ENCODE measurements around the gene HRH1.

DNA sequence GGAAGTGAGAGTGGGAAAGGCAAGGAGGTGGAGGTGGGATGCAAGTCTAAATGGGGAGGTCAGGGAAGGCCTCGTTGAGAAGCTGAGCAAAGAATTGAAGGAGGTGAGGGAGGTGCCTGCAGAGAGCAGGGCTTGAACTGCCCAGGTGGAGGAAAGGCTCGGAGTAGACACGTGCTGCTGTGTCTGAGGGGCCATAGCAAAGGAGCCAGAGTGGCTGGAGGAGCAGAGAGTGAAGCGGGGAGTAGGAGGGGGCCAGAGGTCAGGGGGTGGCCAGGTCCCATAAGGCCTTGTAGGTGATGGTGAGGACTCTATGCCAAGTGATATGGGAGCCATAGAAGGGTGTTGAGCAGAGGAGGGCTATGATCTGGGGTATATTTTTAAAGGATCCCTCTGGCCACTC, 21.4 kb upstream of the HRH1 start:
- TF ChIP-seq, protein P1, sequence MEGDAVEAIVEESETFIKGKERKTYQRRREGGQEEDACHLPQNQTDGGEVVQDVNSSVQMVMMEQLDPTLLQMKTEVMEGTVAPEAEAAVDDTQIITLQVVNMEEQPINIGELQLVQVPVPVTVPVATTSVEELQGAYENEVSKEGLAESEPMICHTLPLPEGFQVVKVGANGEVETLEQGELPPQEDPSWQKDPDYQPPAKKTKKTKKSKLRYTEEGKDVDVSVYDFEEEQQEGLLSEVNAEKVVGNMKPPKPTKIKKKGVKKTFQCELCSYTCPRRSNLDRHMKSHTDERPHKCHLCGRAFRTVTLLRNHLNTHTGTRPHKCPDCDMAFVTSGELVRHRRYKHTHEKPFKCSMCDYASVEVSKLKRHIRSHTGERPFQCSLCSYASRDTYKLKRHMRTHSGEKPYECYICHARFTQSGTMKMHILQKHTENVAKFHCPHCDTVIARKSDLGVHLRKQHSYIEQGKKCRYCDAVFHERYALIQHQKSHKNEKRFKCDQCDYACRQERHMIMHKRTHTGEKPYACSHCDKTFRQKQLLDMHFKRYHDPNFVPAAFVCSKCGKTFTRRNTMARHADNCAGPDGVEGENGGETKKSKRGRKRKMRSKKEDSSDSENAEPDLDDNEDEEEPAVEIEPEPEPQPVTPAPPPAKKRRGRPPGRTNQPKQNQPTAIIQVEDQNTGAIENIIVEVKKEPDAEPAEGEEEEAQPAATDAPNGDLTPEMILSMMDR (tag by site-specific recombination; IDR thresholded peaks at IDR 0.05): no peak
- TF ChIP-seq ZNF335 (tag by site-specific recombination; conservative IDR thresholded peaks at IDR 0.05) (no peak), ATF2 (tag by site-specific recombination; IDR thresholded peaks at IDR 0.05; ENCODE audit: low read depth) (no peak), ZFP3 (tag by site-specific recombination; IDR thresholded peaks at IDR 0.05; ENCODE audit: low read depth) (no peak), PRDM2 (tag by site-specific recombination; IDR thresholded peaks at IDR 0.05; ENCODE audit: borderline replicate concordance) (no peak), TSHZ1 (tag by site-specific recombination; IDR thresholded peaks at IDR 0.05; ENCODE audit: borderline replicate concordance) (no peak), ZNF501 (tag by site-specific recombination; IDR thresholded peaks at IDR 0.05) (no peak), ZNF354C (tag by site-specific recombination; IDR thresholded peaks at IDR 0.05; ENCODE audit: borderline replicate concordance, low read depth) (no peak), PRDM6 (tag by site-specific recombination; IDR thresholded peaks at IDR 0.05) (no peak), ZNF24 (tag by site-specific recombination; IDR thresholded peaks at IDR 0.05) (no peak), SETDB1 (IDR thresholded peaks at IDR 0.05; ENCODE audit: insufficient read length, low read length) (no peak)
- TF ChIP-seq, protein P2, sequence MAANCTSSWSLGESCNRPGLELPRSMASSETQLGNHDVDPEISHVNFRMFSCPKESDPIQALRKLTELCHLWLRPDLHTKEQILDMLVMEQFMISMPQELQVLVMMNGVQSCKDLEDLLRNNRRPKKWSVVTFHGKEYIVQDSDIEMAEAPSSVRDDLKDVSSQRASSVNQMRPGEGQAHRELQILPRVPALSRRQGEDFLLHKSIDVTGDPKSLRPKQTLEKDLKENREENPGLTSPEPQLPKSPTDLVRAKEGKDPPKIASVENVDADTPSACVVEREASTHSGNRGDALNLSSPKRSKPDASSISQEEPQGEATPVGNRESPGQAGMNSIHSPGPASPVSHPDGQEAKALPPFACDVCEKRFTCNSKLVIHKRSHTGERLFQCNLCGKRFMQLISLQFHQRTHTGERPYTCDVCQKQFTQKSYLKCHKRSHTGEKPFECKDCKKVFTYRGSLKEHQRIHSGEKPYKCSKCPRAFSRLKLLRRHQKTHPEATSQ (tag by site-specific recombination; IDR thresholded peaks at IDR 0.05): no peak
- TF ChIP-seq, protein P3, sequence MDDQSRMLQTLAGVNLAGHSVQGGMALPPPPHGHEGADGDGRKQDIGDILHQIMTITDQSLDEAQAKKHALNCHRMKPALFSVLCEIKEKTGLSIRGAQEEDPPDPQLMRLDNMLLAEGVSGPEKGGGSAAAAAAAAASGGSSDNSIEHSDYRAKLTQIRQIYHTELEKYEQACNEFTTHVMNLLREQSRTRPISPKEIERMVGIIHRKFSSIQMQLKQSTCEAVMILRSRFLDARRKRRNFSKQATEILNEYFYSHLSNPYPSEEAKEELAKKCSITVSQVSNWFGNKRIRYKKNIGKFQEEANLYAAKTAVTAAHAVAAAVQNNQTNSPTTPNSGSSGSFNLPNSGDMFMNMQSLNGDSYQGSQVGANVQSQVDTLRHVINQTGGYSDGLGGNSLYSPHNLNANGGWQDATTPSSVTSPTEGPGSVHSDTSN (CRISPR knock-in tag; IDR thresholded peaks at IDR 0.05): no peak
- TF ChIP-seq, protein P4, sequence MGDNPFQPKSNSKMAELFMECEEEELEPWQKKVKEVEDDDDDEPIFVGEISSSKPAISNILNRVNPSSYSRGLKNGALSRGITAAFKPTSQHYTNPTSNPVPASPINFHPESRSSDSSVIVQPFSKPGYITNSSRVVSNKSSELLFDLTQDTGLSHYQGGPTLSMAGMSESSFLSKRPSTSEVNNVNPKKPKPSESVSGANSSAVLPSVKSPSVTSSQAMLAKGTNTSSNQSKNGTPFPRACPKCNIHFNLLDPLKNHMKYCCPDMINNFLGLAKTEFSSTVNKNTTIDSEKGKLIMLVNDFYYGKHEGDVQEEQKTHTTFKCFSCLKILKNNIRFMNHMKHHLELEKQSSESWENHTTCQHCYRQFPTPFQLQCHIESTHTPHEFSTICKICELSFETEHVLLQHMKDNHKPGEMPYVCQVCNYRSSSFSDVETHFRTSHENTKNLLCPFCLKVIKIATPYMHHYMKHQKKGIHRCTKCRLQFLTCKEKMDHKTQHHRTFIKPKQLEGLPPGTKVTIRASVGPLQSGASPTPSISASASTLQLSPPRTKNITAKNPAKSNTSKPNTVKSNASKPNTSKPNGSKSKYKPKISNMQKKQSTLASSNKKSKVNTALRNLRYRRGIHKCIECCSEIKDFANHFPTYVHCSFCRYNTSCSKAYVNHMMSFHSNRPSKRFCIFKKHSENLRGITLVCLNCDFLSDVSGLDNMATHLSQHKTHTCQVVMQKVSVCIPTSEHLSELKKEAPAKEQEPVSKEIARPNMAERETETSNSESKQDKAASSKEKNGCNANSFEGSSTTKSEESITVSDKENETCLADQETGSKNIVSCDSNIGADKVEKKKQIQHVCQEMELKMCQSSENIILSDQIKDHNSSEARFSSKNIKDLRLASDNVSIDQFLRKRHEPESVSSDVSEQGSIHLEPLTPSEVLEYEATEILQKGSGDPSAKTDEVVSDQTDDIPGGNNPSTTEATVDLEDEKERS (tag by site-specific recombination; IDR thresholded peaks at IDR 0.05): no peak

Measured in HEK293 (cell line).